ENCODE data around the gene DUSP10.

DNA sequence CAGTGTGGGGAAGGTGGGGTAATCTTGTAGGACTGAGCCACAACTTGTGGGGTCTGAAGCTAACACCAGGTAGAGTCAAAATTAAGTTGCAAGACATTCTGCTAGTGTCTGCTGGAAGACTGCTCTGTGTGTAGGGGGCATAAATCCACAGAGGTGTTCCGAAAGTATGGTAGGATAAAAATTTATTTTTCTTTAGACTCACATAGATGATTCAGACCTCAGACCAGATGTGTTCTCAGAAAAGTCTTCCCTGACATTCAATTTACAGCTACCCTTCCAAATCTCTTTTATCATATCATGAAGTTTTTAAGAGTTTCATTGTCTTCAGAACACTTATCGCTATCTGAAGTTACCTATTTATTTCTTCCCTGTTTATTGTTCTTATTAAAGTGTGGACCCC lies 21.3 kb downstream of the DUSP10 start:
- TF ChIP-seq, protein P1, sequence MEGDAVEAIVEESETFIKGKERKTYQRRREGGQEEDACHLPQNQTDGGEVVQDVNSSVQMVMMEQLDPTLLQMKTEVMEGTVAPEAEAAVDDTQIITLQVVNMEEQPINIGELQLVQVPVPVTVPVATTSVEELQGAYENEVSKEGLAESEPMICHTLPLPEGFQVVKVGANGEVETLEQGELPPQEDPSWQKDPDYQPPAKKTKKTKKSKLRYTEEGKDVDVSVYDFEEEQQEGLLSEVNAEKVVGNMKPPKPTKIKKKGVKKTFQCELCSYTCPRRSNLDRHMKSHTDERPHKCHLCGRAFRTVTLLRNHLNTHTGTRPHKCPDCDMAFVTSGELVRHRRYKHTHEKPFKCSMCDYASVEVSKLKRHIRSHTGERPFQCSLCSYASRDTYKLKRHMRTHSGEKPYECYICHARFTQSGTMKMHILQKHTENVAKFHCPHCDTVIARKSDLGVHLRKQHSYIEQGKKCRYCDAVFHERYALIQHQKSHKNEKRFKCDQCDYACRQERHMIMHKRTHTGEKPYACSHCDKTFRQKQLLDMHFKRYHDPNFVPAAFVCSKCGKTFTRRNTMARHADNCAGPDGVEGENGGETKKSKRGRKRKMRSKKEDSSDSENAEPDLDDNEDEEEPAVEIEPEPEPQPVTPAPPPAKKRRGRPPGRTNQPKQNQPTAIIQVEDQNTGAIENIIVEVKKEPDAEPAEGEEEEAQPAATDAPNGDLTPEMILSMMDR (IDR thresholded peaks at IDR 0.05), result no peak
- TF ChIP-seq POLR2A (IDR thresholded peaks at IDR 0.05), result no peak

Measured in prostate gland (tissue), 2 donors.